Measurements from ENCODE around the gene DMRTC2.

DMRTC2 gene

DNA sequence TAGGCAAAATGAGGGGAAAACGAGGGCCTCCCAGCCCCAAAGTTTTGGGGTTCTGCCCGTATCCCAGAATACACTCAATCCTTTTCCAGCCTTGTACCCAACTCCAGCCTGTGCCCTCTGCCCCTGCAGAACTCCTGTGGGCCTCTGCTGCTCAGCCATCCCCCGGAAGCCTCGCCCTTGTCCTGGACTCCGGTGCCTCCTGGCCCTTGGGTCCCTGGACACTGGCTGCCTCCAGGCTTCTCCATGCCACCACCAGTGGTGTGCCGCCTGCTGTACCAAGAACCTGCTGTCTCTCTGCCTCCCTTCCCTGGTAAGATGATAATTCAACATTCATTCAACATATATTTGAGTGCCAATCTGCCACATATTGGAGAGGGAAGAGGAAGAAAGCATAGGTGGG lies 3.8 kb downstream of the DMRTC2 start:
- no peaks in the 10 kb centered on the region for H3K36me3 ChIP-seq (ENCODE audit: insufficient read depth, low read length)

GRCh38 chr19:41849067-41849466 lies 4.2 kb downstream of the DMRTC2 start:
- Histone ChIP-seq H3K9me3 (ENCODE audit: low read length) (no peaks in the 10 kb centered on the region), H3K36me3 (ENCODE audit: insufficient read depth, low read length) (no peaks in the 10 kb centered on the region), H3K27me3 (ENCODE audit: control insufficient read depth in 1 of 2, insufficient read depth in 2 of 2, low read length in 2 of 2) (peaks cover 0 to 5% of the 10 kb centered on the region in 2 donors), H3K4me3 (ENCODE audit: low read depth in 1 of 2, low read length in 2 of 2) (no peak overlapping the region), H3K9ac (ENCODE audit: low read length) (no peak overlapping the region), H3K27ac (ENCODE audit: low read depth, low read length) (no peak overlapping the region), H3K4me1 (ENCODE audit: insufficient read depth, low read length) (no peaks in the 10 kb centered on the region)

More for the DNA sequence above, 3.8 kb downstream of the DMRTC2 start:
- Histone ChIP-seq H3K27ac (ENCODE audit: low read depth, low read length) (no peak overlapping the region), H3K4me3 (ENCODE audit: low read depth in 1 of 2, low read length in 2 of 2) (no peak overlapping the region), H3K4me1 (ENCODE audit: insufficient read depth, low read length) (no peaks in the 10 kb centered on the region), H3K9ac (ENCODE audit: low read length) (no peak overlapping the region), H3K9me3 (ENCODE audit: low read length) (no peaks in the 10 kb centered on the region), H3K27me3 (ENCODE audit: control insufficient read depth in 1 of 2, insufficient read depth in 2 of 2, low read length in 2 of 2) (peaks cover 0 to 5% of the 10 kb centered on the region in 2 donors)

GRCh38 chr19:41850381-41850780 lies 5.5 kb downstream of the DMRTC2 start:
- Histone ChIP-seq H3K36me3 (ENCODE audit: insufficient read depth, low read length) (no peaks in the 10 kb centered on the region), H3K9ac (ENCODE audit: low read length) (no peak overlapping the region), H3K4me1 (ENCODE audit: insufficient read depth, low read length) (no peaks in the 10 kb centered on the region), H3K27me3 (ENCODE audit: control insufficient read depth in 1 of 2, insufficient read depth in 2 of 2, low read length in 2 of 2) (peaks cover 0 to 5% of the 10 kb centered on the region in 2 donors), H3K27ac (ENCODE audit: low read depth, low read length) (no peak overlapping the region), H3K4me3 (ENCODE audit: low read depth in 1 of 2, low read length in 2 of 2) (no peak overlapping the region), H3K9me3 (ENCODE audit: low read length) (no peaks in the 10 kb centered on the region)

DNA sequence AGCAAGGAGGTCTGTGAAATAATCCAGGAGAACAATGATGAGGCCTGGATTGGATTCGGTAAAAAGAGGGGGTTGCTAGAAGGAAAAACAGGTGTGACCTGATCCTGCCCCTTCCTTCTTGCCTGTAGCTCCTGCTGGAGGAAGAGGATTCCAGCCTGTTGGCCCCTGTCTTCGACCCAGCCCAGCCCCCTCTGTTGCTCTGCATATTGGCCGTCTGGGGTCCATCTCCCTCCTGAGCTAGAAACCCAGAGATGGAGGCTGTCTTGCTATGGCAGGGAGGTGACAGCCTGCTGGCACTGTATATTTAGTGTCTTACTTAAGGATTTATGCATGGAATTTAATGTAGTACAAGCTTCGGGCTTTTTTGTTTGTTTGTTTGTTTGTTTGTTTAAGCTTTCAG lies 6.6 kb downstream of the DMRTC2 start:
- Histone ChIP-seq H3K9me3 (ENCODE audit: low read length) (no peaks in the 10 kb centered on the region), H3K27me3 (ENCODE audit: control insufficient read depth in 1 of 2, insufficient read depth in 2 of 2, low read length in 2 of 2) (peaks cover 0 to 5% of the 10 kb centered on the region in 2 donors), H3K9ac (ENCODE audit: low read length) (no peak overlapping the region)

GRCh38 chr19:41853344-41853743 lies 8.5 kb downstream of the DMRTC2 start:
- Histone ChIP-seq H3K4me1 (ENCODE audit: insufficient read depth, low read length) (no peaks in the 10 kb centered on the region), H3K27me3 (ENCODE audit: control insufficient read depth in 1 of 2, insufficient read depth in 2 of 2, low read length in 2 of 2) (peaks cover 0 to 5% of the 10 kb centered on the region in 2 donors), H3K36me3 (ENCODE audit: insufficient read depth, low read length) (no peaks in the 10 kb centered on the region), H3K9ac (ENCODE audit: low read length) (no peak overlapping the region), H3K4me3 (ENCODE audit: low read depth in 1 of 2, low read length in 2 of 2) (no peak overlapping the region), H3K9me3 (ENCODE audit: low read length) (no peaks in the 10 kb centered on the region), H3K27ac (ENCODE audit: low read depth, low read length) (no peak overlapping the region)

More for the DNA sequence above, 6.6 kb downstream of the DMRTC2 start:
- no peaks in the 10 kb centered on the region for H3K4me1 ChIP-seq (ENCODE audit: insufficient read depth, low read length)
- H3K4me3 ChIP-seq (ENCODE audit: low read depth in 1 of 2, low read length in 2 of 2) = no peak overlapping the region
- H3K36me3 ChIP-seq (ENCODE audit: insufficient read depth, low read length) = no peaks in the 10 kb centered on the region
- no peak overlapping the region for H3K27ac ChIP-seq (ENCODE audit: low read depth, low read length)

DNA sequence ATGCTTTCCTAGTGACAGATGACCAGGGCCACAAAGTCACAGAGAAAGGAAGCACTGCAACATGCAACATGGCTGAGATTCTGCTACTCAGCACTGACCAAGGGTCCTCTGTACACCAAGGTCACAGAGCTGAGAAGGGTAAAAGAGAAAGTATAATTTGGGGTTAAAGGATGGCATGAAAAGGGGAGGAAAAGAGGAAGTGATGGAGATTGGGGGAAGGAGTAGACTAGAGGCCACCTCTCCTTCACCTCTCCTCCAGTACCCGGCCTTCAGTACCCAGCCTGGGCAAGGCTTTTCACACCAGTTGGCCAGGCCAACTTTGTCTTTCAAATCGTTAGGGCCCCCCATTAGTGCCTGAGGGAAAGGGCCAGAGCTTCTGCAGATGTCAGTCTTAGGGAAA lies 8.9 kb downstream of the DMRTC2 start:
- Histone ChIP-seq H3K27me3 (ENCODE audit: control insufficient read depth in 1 of 2, insufficient read depth in 2 of 2, low read length in 2 of 2) (peaks cover 0 to 5% of the 10 kb centered on the region in 2 donors), H3K9me3 (ENCODE audit: low read length) (no peaks in the 10 kb centered on the region), H3K36me3 (ENCODE audit: insufficient read depth, low read length) (no peaks in the 10 kb centered on the region), H3K9ac (ENCODE audit: low read length) (no peak overlapping the region), H3K4me1 (ENCODE audit: insufficient read depth, low read length) (no peaks in the 10 kb centered on the region), H3K27ac (ENCODE audit: low read depth, low read length) (no peak overlapping the region), H3K4me3 (ENCODE audit: low read depth in 1 of 2, low read length in 2 of 2) (no peak overlapping the region)

GRCh38 chr19:41859213-41859617 lies 14.4 kb downstream of the DMRTC2 start:
- Histone ChIP-seq H3K36me3 (ENCODE audit: insufficient read depth, low read length) (peaks cover 32% of the 10 kb centered on the region), H3K4me1 (ENCODE audit: insufficient read depth, low read length) (peaks cover 34% of the 10 kb centered on the region), H3K4me3 (ENCODE audit: low read depth in 1 of 2, low read length in 2 of 2) (peak overlapping the region in 1 of 2 donors; percentile 86), H3K9me3 (ENCODE audit: low read length) (no peaks in the 10 kb centered on the region), H3K27me3 (ENCODE audit: control insufficient read depth in 1 of 2, insufficient read depth in 2 of 2, low read length in 2 of 2) (no peaks in the 10 kb centered on the region), H3K9ac (ENCODE audit: low read length) (peak overlapping the region; percentile 54), H3K27ac (ENCODE audit: low read depth, low read length) (no peak overlapping the region)

GRCh38 chr19:41859618-41860418 lies 15.0 kb downstream of the DMRTC2 start, which contains the start of gene RPS19:
RPS19 (plus strand) TSS chr19:41860255; CDS start chr19:41860775, 520 bp downstream.
- peak within 1 kb of the TSS; percentile 50 to 86 for H3K4me3 ChIP-seq (ENCODE audit: low read depth in 1 of 2, low read length in 2 of 2)
- H3K27me3 ChIP-seq (ENCODE audit: control insufficient read depth in 1 of 2, insufficient read depth in 2 of 2, low read length in 2 of 2) = no peaks in the 10 kb centered on the region
- H3K27ac ChIP-seq (ENCODE audit: low read depth, low read length) = peak within 1 kb of the TSS; percentile 88
- H3K4me1 ChIP-seq (ENCODE audit: insufficient read depth, low read length) = peaks cover 37% of the 10 kb centered on the region
- H3K36me3 ChIP-seq (ENCODE audit: insufficient read depth, low read length) = peaks cover 38% of the 10 kb centered on the region
- H3K9ac ChIP-seq (ENCODE audit: low read length) = peak within 1 kb of the TSS; percentile 95
- no peaks in the 10 kb centered on the region for H3K9me3 ChIP-seq (ENCODE audit: low read length)

- H3K9ac ChIP-seq (ENCODE audit: low read length) = peak overlapping the region; percentile 95
- H3K4me1 ChIP-seq (ENCODE audit: insufficient read depth, low read length) = peaks cover 37% of the 10 kb centered on the region
- H3K27me3 ChIP-seq (ENCODE audit: control insufficient read depth in 1 of 2, insufficient read depth in 2 of 2, low read length in 2 of 2) = no peaks in the 10 kb centered on the region
- H3K9me3 ChIP-seq (ENCODE audit: low read length) = no peaks in the 10 kb centered on the region
- H3K4me3 ChIP-seq (ENCODE audit: low read depth in 1 of 2, low read length in 2 of 2) = peak overlapping the region; percentile 50 to 86
- peak overlapping the region; percentile 88 for H3K27ac ChIP-seq (ENCODE audit: low read depth, low read length)
- peaks cover 44% of the 10 kb centered on the region for H3K36me3 ChIP-seq (ENCODE audit: insufficient read depth, low read length)
Observed at GRCh38 chr19:41860419-41861115, 15.7 kb downstream of the DMRTC2 start.

DNA sequence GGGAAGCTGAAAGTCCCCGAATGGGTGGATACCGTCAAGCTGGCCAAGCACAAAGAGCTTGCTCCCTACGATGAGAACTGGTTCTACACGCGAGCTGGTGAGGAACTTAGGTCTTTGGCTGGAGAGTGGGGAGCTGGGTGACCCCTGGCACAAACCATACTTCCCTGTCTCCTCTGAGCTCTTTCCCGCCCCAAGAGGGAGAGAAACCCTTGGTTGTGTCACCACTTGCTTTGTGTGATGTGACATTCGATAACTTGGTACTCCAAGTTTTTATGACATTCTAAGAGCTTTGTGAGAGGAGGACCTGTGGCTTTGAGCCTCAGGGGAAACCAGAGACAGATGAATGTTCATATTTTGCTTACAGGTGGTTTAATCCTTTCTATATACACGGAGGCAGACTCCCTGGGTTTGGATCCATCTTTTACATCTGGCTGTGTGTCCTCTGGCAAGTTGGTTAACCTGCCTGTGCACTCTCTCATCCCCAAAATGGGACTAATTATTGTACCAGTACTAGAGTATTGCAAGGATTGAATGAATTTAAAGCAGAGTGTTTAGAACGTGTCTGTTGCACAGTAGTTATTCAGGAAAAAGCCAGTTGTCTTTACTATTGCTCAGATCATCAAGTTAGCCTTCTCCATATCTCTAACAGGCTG lies 16.4 kb downstream of the DMRTC2 start:
- peak overlapping the region; percentile 50 to 86 for H3K4me3 ChIP-seq (ENCODE audit: low read depth in 1 of 2, low read length in 2 of 2)
- no peaks in the 10 kb centered on the region for H3K27me3 ChIP-seq (ENCODE audit: control insufficient read depth in 1 of 2, insufficient read depth in 2 of 2, low read length in 2 of 2)
- peak overlapping the region; percentile 95 for H3K9ac ChIP-seq (ENCODE audit: low read length)
- H3K9me3 ChIP-seq (ENCODE audit: low read length) = no peaks in the 10 kb centered on the region
- H3K4me1 ChIP-seq (ENCODE audit: insufficient read depth, low read length) = peaks cover 37% of the 10 kb centered on the region
- H3K36me3 ChIP-seq (ENCODE audit: insufficient read depth, low read length) = peaks cover 46% of the 10 kb centered on the region
- H3K27ac ChIP-seq (ENCODE audit: low read depth, low read length) = peak overlapping the region; percentile 88

GRCh38 chr19:41861846-41862245 lies 17.0 kb downstream of the DMRTC2 start:
- H3K4me3 ChIP-seq (ENCODE audit: low read depth in 1 of 2, low read length in 2 of 2) = no peak overlapping the region
- peaks cover 50% of the 10 kb centered on the region for H3K36me3 ChIP-seq (ENCODE audit: insufficient read depth, low read length)
- no peaks in the 10 kb centered on the region for H3K27me3 ChIP-seq (ENCODE audit: control insufficient read depth in 1 of 2, insufficient read depth in 2 of 2, low read length in 2 of 2)
- peaks cover 37% of the 10 kb centered on the region for H3K4me1 ChIP-seq (ENCODE audit: insufficient read depth, low read length)
- no peaks in the 10 kb centered on the region for H3K9me3 ChIP-seq (ENCODE audit: low read length)
- H3K27ac ChIP-seq (ENCODE audit: low read depth, low read length) = peak overlapping the region; percentile 88
- H3K9ac ChIP-seq (ENCODE audit: low read length) = peak overlapping the region; percentile 95
